Thoracic aorta (tissue), 2 donors: ENCODE data around the gene DDX27. TPM values are rescaled to one million over a fixed set of nuclear protein-coding genes. Genes with fewer than 3 reads are reported as not detected.
A peak's percentile ranks its signal among the peaks of the same experiment; 100 is the strongest.

Source experiments
- ATAC-seq: fragments of 150-250 bp; one replicate; pipeline ENCODE4 v1.8.0; 2017; ENCODE audit warnings: low read depth; ENCODE audit not compliant: insufficient number of reproducible peaks, low FRiP score
- DNase-seq: peaks from one replicate; pipeline ENCODE4 v3.0.0-alpha.2; 2020; ENCODE audit warnings: low spot score
- H3K27ac ChIP-seq, 2 donors: fragments of 200-600 bp; sonication (generic); 1 replicate in 1 of 2; 2 replicates in 1 of 2; pipeline ENCODE4 v1.5.1; 2016; ENCODE audit warnings: mild to moderate bottlenecking in 2 of 2, moderate library complexity in 2 of 2
- H3K27me3 ChIP-seq: fragments of 200-600 bp; sonication (generic); replicated peaks from 2 replicates; pipeline ENCODE4 v1.6.0; 2016; ENCODE audit warnings: mild to moderate bottlenecking; ENCODE audit not compliant: insufficient read depth
- H3K36me3 ChIP-seq: fragments of 200-600 bp; sonication (generic); one replicate; pipeline ENCODE4 v1.5.1; 2016
- H3K4me1 ChIP-seq, 2 donors: fragments of 200-600 bp; sonication (generic); 1 replicate in 1 of 2; 2 replicates in 1 of 2; pipeline versions ENCODE4 v1.5.1 to v1.6.0; 2016; ENCODE audit warnings: low read depth in 2 of 2, mild to moderate bottlenecking in 1 of 2; ENCODE audit not compliant: control insufficient read depth in 1 of 2
- H3K4me3 ChIP-seq: fragments of 200-600 bp; sonication (generic); 2 replicates; pipeline ENCODE4 v1.5.1; 2016; ENCODE audit warnings: mild to moderate bottlenecking
- H3K9me3 ChIP-seq: fragments of 200-600 bp; sonication (generic); 2 replicates; pipeline ENCODE4 v1.5.1; 2016
- total RNA-seq, 2 donors: library from RNA; depleted of rRNA; stranded (reverse); fragments of >200 nt; gene quantifications; one replicate each; pipeline versions ENCODE4 v1.1.0 to v1.2.3, GENCODE V29; 2016
- TF ChIP-seq, protein P1 (sequence below): fragments of 200-600 bp; sonication (generic); IDR thresholded peaks from one replicate; pipeline ENCODE4 v1.5.1; 2019; ENCODE audit warnings: antibody characterized with exemption

Gene DDX27
- total RNA-seq, 2 donors from 2014 or later, result 35.3 to 35.9 TPM

- Histone ChIP-seq H3K36me3 (peaks cover 29% of the 10 kb centered on the region), H3K9me3 (no peaks in the 10 kb centered on the region), H3K27ac (no peak overlapping the region), H3K27me3 (no peaks in the 10 kb centered on the region), H3K4me3 (no peak overlapping the region), H3K4me1 (peaks cover 26 to 54% of the 10 kb centered on the region in 2 donors)
- ATAC-seq (no peak), DNase-seq (no peak)
- TF ChIP-seq, protein P1, sequence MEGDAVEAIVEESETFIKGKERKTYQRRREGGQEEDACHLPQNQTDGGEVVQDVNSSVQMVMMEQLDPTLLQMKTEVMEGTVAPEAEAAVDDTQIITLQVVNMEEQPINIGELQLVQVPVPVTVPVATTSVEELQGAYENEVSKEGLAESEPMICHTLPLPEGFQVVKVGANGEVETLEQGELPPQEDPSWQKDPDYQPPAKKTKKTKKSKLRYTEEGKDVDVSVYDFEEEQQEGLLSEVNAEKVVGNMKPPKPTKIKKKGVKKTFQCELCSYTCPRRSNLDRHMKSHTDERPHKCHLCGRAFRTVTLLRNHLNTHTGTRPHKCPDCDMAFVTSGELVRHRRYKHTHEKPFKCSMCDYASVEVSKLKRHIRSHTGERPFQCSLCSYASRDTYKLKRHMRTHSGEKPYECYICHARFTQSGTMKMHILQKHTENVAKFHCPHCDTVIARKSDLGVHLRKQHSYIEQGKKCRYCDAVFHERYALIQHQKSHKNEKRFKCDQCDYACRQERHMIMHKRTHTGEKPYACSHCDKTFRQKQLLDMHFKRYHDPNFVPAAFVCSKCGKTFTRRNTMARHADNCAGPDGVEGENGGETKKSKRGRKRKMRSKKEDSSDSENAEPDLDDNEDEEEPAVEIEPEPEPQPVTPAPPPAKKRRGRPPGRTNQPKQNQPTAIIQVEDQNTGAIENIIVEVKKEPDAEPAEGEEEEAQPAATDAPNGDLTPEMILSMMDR, result no peak
Observed at GRCh38 chr20:49273696-49274277, 54.6 kb downstream of the DDX27 start.

DNA sequence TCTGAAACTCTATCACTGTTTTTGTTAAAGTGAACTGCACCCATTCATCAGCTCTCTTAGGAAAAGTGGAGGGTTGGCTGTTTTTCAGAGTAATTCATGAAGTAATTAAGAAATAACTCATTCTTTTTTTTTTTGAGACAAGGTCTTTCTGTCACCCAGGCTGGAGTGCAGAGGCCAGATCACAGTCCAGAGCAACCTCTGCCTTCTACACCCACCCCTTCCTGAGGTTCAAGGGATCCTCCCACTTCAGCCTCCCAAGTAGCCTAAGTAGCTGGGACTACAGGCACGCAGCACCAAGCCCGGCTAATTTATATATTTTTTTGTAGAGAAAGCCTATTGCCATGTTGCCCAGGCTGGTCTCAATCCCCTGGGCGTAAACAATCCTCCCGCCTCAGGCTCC is 56.0 kb downstream of the DDX27 start:
- TF ChIP-seq, protein P1, result no peak
- ATAC-seq, result no peak
- peak overlapping the region; percentile 90 for H3K4me3 ChIP-seq

GRCh38 chr20:49275636-49276035 is 56.4 kb downstream of the DDX27 start:
- Histone ChIP-seq H3K9me3 (peaks cover 2% of the 10 kb centered on the region), H3K27ac (peak overlapping the region in 1 of 2 donors; percentile 92), H3K4me1 (peaks cover 28 to 54% of the 10 kb centered on the region in 2 donors), H3K27me3 (no peaks in the 10 kb centered on the region), H3K36me3 (peaks cover 26% of the 10 kb centered on the region), H3K4me3 (peak overlapping the region; percentile 90)
- no peak for ATAC-seq
- TF ChIP-seq, protein P1, result no peak
- no peak for DNase-seq

More for the DNA sequence above, 56.0 kb downstream of the DDX27 start:
- Histone ChIP-seq H3K27ac (peak overlapping the region in 1 of 2 donors; percentile 92), H3K36me3 (peaks cover 26% of the 10 kb centered on the region), H3K4me1 (peaks cover 28 to 54% of the 10 kb centered on the region in 2 donors), H3K27me3 (no peaks in the 10 kb centered on the region), H3K9me3 (no peaks in the 10 kb centered on the region)
- DNase-seq, result no peak

DNA sequence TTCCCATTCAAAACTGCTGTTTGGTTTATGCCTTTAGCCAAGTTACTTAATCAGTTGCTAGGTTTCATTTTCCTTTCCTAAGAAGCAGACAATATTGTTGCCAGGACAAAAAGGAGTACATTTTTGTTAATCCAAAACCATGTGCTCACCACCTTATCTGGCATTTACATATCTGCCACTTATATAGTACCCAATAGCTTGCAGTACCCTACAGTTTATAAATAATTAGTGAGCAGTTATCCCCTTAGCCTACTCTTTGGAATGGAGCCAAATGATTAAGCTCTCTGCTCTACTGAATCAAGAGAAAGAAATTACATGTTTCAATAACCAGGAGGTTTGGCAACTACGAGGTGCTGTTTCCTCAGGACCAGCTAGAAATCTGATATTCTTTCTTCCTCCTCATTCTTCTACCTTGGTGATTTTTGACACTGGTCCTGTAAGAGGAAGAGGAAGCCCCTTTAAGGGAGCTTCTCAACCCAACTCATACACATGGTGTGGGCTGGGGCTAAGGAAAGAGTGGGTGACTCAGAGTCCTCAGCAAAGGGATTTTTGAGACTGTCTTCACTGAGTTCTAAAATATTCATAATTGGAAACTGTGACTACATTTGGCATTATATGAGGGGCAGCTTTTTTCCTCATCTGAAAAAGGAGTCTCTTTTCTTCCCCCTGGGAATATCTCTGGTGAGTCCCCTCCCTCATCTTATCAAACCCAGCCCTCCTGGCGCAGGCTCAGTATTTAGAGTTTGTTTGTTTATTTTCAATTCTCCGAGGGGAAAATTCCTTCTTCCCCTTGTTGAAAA is 57.1 kb downstream of the DDX27 start:
- Histone ChIP-seq H3K9me3 (peaks cover 9% of the 10 kb centered on the region), H3K4me1 (peaks cover 31 to 52% of the 10 kb centered on the region in 2 donors), H3K27me3 (no peaks in the 10 kb centered on the region), H3K36me3 (peaks cover 27% of the 10 kb centered on the region), H3K4me3 (peak overlapping the region; percentile 90), H3K27ac (peak overlapping the region; percentile 92)
- peak; percentile 21 for ATAC-seq
- TF ChIP-seq, protein P1, result no peak
- no peak for DNase-seq
